Keratinocyte (primary cell): Measurements from ENCODE around the gene GINS1.

Experiments
- EZH2 ChIP-seq: IDR thresholded peaks from one replicate; pipeline ENCODE4 v1.6.1; 2012; ENCODE audit warnings: inconsistent platforms, mild to moderate bottlenecking, low read length, moderate library complexity
- TF ChIP-seq, protein P1 (sequence below), 3 experiments: IDR thresholded peaks in 1 of 3; conservative IDR thresholded peaks in 1 of 3; optimal IDR thresholded peaks in 1 of 3; 2 replicates in 2 of 3; 3 replicates in 1 of 3; pipeline versions ENCODE3 to v1.5.1; 2011; ENCODE audit warnings: low read length in 3 of 3, mild to moderate bottlenecking in 3 of 3, moderate library complexity in 2 of 3, control low read depth in 1 of 3, inconsistent platforms in 1 of 3; ENCODE audit not compliant: insufficient read depth in 2 of 3; ENCODE audit errors: extremely low read depth in 1 of 3

DNA sequence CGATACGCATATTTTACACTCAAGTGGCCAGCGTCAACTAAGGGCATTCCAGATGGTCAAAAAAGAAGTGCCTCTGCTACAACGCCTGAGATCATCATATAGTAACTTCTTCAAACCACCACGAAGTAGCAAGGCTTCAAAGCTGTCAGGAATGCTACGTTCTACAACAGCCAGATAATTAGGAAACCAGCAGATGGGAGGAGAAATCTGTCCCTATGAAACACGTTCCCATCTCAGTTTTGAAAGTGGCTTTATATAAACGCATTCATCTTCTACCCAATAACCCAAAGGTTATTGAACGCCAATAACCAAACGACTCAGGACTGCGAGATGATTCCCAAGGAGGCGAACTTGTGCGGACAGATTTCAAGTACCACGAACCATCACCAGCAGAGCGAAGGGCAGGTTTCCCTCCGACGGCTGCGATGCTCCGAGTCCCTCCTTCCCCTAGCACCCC is 18.0 kb upstream of the GINS1 start:
- TF ChIP-seq, protein P1, sequence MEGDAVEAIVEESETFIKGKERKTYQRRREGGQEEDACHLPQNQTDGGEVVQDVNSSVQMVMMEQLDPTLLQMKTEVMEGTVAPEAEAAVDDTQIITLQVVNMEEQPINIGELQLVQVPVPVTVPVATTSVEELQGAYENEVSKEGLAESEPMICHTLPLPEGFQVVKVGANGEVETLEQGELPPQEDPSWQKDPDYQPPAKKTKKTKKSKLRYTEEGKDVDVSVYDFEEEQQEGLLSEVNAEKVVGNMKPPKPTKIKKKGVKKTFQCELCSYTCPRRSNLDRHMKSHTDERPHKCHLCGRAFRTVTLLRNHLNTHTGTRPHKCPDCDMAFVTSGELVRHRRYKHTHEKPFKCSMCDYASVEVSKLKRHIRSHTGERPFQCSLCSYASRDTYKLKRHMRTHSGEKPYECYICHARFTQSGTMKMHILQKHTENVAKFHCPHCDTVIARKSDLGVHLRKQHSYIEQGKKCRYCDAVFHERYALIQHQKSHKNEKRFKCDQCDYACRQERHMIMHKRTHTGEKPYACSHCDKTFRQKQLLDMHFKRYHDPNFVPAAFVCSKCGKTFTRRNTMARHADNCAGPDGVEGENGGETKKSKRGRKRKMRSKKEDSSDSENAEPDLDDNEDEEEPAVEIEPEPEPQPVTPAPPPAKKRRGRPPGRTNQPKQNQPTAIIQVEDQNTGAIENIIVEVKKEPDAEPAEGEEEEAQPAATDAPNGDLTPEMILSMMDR (optimal IDR thresholded peaks at IDR 0.05 in 1 of 3, IDR thresholded peaks at IDR 0.05 in 1 of 3, conservative IDR thresholded peaks at IDR 0.05 in 1 of 3; ENCODE audit: extremely low read depth in 1 of 3, insufficient read depth in 2 of 3, low read length in 3 of 3): no peak
- TF ChIP-seq EZH2: no peak
